ENCODE measurements around the gene HOATZ.
A peak's percentile ranks its signal among the peaks of the same experiment; 100 is the strongest.

Gene HOATZ

GRCh38 chr11:111523343-111523742 lies 8.8 kb downstream of the HOATZ start:
- DNase-seq: no peak

- DNase-seq: no peak
These were observed 9.5 kb downstream of the HOATZ start for GRCh38 chr11:111524056-111524455.

DNA sequence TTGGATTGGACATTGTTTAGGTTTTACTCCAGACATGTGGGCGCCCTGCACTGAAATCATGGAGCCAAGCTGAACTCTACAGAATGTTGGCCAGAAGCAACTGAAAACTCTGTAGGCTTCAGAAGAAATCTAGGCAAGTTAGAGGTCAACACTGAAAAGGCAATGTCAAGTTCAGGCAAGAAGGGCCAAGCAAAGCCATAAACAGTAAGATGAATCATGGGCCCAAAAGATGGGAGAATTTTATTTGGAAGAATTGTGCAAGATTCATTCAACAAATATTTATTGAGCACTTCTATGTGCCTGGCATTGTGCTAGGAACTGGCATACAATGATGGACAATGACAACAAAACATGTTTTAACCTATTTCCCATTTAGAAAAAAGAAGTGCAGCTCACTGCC lies 10.9 kb downstream of the HOATZ start:
- no peak for DNase-seq

- DNase-seq: no peak
These were observed 11.9 kb downstream of the HOATZ start for GRCh38 chr11:111526501-111526900.

DNA sequence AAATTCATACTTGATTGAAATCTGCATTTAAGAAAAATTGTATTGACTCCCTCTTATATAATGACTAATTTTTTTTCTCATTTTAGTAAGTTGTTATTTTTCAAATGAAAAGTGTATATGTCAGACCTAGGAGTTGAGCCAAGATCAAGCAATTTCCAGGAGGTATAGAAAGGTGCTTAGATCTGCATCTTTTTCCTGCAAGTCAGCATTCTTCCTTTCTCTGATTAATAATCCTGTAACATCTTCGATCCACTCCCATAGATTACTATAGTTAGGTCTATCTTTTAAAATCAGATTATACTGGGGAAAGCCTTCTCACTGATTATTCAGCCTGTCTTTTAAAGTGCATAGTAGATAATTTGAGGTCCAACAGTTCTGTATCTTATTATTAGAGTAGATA lies 12.7 kb downstream of the HOATZ start:
- no peak for DNase-seq

DNA sequence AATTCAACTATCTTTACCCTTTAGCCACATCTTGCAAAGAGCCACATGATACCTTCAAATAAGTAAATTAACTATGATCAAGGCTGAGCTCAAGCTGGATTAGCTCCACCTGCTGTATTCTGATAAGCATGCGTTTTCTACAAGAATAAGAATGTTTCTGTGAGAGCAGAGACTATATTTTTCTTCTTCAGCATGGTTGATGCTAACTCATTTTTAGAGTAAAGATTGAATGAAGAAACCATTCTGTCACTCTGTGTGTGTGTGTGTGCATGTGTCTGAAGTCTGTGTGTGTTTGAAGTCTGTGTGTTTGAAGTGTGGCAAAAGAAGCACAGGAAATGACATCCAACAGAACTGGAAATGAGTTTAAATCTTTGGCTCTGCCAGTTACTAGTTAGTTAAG lies 14.0 kb downstream of the HOATZ start:
- DNase-seq: no peak

DNA sequence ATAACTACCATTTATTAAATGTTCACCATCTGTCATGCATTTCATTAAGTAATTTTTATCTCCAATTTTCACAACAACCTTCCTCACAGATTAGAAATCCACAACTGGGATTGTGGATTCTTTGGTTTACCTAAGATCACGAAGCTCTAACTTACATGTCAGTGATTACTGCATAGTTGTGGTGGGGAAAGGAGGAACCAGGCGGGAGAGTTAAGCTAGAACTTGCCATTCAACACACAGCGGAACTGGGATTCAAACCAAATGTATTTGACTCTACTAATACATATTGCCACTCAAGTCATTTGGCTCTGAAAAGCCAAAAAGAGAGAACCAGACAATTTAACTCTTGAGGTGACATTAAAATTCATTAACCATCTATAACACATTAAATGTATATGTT lies 15.5 kb downstream of the HOATZ start:
- DNase-seq: no peak

GRCh38 chr11:111531136-111531535 lies 16.6 kb downstream of the HOATZ start:
- no peak for DNase-seq

DNA sequence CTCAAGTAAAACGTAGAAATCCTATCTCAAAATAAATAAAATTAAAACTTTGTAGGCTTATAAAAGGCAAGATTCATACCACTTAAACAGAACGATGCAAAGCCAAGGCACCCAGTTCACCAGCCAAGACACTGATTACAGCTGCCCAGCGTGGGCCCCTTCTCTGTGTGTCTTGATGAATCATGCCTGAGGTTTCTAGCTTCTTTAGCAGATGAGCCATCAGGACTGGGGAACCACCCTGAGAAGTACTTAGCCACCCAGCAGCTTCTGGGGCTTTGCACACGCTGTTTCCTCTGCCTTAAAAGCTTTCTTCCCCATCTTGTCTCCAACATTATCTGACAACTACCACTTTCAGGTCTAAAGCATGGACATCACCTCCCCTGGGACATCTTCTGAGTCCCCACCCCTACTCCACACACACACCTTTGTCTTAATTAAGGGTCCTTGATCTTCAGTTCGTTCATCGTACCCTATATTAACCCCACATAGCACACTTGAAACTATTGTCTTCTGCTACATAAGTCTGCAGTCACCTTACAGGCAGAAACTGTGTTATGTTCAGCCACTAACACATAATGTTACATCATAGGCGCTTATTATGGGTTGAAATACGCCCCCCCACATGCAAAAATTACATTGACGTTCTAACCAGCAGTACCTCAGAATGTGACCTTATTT lies 17.2 kb downstream of the HOATZ start:
- DNase-seq: peak in 3 of 4 experiments; percentile 18 to 46 (median 21)

- DNase-seq: no peak
These were observed 17.8 kb downstream of the HOATZ start for GRCh38 chr11:111532365-111532709.

- no peak for DNase-seq
These were observed 20.7 kb downstream of the HOATZ start for GRCh38 chr11:111535281-111535680.

DNA sequence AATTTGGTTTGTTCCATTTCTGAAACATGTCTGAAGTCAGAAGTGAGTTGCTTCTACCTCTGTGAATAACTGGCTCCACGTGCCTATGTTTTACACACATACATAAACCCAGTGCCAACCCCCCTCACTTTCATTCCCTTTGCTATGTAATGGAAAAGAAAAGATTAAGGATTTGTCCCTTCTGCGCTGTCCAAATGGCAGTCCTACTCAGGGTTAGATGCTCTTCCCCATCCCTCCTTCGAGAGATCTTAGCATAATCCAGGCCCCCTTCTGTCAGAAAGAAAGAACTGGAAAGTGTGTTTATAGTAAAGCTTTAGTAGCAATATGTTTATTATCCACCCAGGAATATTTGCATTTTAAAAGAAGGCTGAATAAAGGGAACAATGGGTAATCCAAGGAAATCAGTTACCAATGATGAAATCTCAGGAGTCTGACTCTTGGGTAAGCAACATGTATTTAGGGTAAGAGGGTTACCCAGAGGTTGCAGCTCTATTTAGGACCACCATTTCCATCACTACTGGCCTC lies 22.8 kb downstream of the HOATZ start:
- no peak for DNase-seq

DNA sequence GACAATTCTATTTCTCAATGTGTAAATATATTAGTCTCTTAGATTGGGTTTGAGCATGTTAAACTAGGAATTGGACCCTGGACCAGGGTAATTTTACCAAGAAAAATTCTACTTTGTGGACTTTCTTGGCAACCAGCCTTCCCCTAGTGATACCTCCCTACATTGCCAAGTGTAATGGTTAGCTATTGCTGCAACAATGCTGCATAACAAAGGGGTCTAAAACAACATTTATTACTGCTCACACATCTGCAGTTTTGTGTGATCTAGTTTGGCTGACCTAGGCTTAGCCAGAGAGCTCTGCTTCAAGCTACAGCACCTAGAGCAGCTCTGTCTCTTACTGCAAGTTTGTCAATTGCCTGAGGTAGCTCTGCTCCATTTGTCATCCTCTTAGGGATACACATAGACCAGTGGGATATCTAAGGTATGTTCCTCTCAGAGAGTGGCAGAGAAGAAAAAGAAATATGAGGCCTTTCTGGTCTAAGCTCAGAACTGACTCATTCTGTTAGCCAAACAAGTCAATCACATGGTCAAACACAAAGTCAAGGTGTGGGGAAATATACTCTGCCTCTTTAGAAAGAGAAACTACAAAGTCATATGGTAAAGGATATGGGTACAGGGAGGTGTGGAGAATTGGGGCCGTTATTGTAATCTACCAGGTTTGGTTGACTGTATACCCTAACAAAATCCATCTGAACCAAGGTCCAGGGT lies 24.0 kb downstream of the HOATZ start:
- no peak for DNase-seq

GRCh38 chr11:111539426-111540113 lies 25.0 kb downstream of the HOATZ start:
- DNase-seq: peak in 2 of 4 experiments; percentile 22 to 26

- DNase-seq: peak; percentile 12 to 59 (median 42)
These were observed 25.7 kb downstream of the HOATZ start, which contains the start of gene LAYN for GRCh38 chr11:111540114-111540936. Gene LAYN (plus strand): TSS chr11:111540720. CDS start chr11:111540844, 124 bp downstream.

- no peak for DNase-seq
These were observed 26.3 kb downstream of the HOATZ start for GRCh38 chr11:111540937-111541253.

GRCh38 chr11:111541254-111542061 lies 26.9 kb downstream of the HOATZ start:
- no peak for DNase-seq

DNA sequence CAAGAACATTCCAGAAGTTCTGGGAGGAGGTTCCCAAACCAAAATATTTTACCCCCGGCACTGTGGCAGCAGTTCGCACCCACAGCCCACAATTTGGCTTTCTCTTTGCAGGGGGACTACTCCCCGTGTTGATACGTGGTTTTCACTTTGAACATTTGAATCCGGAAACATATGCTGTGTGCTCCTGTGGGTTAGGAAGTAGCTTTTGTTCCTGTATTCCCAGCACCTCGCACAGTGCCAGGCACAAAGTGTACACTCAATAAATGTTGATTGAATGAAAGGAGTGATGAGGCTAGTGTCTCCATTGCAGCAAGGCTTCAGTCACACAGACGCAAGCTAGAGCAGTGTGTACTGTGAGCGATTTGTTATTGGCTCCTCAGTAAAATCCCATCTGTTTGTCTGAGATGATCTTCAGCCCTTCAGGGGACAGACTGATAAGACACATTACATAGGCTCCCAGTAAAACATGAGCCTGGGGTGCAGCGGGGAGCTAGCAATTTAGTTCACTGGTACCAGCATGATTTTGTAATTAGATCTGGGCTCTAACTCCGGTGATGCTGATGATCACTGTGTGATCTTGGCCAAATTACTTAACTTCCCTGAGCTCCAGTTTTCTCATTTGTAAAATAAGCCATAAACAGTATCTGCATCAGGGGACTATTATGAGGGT lies 28.2 kb downstream of the HOATZ start:
- DNase-seq: no peak

DNA sequence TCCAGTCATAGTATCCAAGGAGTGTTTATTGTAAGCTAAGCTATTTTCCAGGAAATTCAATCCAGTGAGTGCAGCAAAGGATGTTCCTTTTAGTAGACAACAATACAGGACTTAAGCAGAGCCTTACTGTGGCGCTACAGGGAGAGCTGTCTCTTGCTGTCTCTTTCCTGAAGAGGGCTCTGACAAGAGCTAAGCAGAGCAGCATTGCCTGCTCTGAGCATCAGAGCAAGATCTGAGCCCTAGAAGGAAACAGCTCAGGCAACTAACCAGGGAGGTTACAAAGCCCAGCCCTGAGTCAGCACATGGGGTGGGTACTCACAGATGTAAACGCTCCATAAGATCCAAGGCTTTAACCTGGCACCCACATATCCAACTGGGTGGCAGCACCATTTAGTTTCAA lies 33.9 kb downstream of the HOATZ start:
- DNase-seq: no peak

- DNase-seq: no peak
These were observed 34.8 kb downstream of the HOATZ start for GRCh38 chr11:111549196-111549868.

GRCh38 chr11:111549869-111550203 lies 35.3 kb downstream of the HOATZ start:
- no peak for DNase-seq
